HG03175 (cell line): ENCODE data around the gene GNA15.
"Not testable (repeated sequence)": the region's sequence is repeated elsewhere in the genome, so short reads cannot be mapped to it uniquely, and the experiment has no call there.

Experiments used
- ATAC-seq: cut with Tn5 transposase; IDR thresholded peaks from one replicate; pipeline ENCODE4 v1.9.1; 2021; ENCODE audit warnings: mild to moderate bottlenecking, moderate library complexity; ENCODE audit not compliant: unreplicated experiment

The GNA15 gene

GRCh38 chr19:3189702-3190469 lies 54.1 kb downstream of the GNA15 start:
- no peak for ATAC-seq

DNA sequence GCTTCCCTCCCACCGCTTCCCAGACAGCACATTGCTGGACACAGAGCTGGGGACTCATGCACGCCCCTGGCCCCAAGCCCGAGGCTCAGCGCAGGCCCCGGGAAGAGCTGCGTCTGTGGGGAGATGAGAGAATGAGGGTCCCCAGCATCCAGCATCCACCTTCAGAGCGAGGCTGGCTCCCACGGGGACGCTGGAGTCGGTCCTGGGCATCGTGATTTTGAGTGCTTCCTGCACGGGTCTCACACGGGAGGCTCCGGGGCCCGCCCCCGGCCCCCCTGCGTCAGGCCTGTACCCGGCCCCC lies 54.6 kb downstream of the GNA15 start:
- no peak for ATAC-seq

GRCh38 chr19:3190921-3191805 lies 55.3 kb downstream of the GNA15 start:
- no peak for ATAC-seq

DNA sequence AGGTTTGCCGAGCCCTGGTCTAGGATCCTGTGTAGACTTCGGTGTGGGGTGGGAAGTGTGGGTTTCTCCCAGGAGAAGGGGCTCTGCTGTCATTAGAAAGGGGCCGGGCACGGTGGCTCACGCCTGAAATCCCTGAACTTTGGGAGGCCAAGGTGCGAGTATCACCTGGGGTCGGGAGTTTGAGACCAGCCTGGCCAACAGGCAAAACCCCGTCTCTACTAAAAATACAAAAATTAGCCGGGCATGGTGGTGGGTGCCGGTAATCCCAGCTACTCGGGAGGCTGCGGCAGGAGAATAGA lies 55.9 kb downstream of the GNA15 start:
- not testable (repeated sequence) for ATAC-seq

DNA sequence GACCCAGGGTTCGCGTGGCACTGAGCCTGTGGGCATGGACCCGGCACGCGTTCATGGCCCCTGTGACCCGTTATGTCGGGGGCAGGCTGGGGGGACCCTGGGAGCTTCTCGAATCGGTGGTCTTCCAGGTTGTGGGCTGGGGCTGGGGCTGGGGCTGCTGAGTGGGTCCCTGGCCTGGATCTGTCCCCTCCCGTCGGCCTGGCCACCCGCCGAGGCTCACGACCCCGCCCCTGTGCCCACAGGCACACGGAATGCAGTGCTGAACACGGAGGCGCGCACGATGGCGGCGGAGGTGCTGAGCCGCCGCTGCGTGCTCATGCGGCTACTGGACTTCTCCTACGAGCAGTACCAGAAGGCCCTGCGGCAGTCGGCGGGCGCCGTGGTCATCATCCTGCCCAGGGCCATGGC lies 56.4 kb downstream of the GNA15 start:
- ATAC-seq, result no peak

- ATAC-seq, result no peak
These were observed 56.9 kb downstream of the GNA15 start for GRCh38 chr19:3192684-3193083.

DNA sequence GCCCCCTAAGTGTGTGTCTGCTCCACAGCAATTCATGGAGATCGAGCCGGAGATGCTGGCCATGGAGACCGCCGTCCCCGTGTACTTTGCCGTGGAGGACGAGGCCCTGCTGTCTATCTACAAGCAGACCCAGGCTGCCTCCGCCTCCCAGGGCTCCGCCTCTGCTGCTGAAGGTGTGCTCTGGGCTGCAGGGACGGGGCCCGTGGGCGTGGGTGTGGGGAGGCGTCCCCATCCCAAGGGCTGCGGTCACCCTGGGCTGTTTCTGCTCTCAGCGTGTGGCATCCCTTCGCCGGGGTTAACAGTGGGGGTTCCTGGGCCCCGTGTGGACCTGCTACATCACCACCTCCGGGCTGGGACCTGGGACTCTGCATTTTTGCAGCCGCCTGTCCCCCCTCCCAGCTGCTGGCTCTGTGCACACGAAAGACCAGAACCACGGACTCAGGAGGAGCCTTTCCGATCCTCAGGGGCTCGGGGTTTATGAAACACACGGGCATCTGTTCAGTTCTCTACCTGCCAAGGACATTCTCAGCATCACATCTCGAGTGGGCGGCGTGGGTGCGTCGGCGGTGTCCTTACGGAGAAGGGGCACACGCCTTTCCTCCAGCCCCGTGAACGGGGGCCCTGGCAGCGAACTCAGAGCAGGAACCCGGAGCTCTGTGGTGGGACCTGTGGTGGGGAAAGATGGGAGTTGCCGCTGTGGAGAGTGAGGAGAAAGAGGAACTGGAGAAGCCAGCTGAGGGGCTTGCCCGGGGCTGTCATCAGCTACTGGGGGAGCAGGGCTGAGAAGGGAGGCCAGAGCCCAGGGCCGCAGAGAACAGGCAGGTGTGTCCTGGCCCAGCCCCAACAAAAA lies 57.6 kb downstream of the GNA15 start:
- ATAC-seq, result no peak

GRCh38 chr19:3194106-3195087 lies 58.6 kb downstream of the GNA15 start:
- ATAC-seq, result no peak

DNA sequence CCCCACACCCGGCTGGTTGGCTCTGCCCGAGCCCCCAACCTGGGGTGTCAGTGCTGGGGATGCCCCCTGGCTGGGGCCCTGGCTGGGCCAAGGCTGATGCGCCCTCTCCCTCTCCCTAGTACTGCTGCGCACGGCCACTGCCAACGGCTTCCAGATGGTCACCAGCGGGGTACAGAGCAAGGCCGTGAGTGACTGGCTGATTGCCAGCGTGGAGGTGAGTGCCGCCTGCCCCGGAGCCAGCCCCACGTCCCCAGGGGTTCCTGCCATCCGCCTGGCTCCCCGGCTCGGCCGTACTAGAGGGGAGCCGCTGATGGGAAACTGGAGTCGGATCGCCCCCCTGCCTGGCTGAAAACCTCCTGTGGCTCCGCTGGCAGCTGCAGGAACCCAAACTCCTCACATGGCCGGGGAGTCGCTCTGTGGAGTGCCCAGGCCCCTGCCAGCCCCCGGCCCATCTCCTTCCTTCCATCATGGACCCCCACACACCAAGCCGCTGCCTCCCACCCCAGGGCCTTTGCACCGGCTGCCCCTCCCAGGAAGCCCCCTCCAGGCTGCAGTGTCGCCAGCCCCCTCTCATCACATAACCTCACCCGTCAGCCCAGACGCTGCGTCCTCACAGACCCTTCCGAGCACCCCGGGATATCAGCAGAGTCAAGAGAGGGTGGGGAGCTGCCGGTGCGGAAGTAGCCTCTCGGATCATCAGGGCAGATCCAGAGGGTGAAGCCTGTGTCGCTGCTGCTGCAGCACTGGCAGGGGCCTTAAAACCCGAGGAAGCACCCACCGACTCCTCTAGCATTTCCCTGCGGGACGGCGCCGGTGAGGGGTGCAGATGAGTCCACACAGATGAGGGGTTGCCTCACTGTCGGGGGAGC lies 60.5 kb downstream of the GNA15 start:
- no peak for ATAC-seq

GRCh38 chr19:3196933-3197205 lies 61.0 kb downstream of the GNA15 start:
- no peak for ATAC-seq

DNA sequence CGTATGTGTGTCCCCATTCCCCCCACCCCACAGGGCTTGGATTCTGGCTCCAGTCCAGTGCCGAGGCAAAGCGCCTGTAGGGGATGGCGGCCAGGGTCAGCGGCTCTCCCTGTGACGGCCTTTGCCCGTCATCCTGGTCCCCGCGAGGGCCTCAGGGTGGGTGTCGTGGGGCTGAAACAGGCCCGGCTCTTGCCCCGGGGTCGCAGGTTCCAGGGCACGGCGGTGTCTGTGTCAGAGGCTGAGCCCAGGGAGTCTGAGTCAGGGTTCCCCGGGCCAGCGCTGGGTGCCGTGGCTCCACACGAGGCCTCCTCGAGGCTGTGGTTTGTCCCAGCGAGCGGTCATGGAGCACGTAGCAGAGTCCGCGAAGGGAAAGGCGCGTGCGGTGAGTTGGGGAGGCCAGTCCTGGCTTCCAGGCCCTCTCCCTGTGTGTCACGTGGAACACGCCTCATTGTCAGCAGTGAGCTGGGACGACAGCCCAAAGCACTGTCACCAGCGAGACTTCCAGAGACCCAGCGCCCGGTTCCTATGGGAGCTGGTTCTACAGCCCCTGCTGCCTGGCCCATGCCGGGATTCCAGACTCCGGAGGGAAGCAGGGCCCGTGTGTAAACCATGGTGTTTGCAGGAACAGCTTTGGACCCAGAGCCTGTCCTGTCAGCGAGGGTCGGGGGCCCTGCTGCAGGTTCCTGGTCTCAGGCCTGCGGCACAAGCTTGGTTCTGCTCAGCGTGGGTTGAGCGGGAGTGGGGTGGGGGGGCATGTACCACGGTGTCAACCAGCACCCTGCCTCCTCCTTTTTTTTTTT lies 63.3 kb downstream of the GNA15 start:
- ATAC-seq, result no peak

DNA sequence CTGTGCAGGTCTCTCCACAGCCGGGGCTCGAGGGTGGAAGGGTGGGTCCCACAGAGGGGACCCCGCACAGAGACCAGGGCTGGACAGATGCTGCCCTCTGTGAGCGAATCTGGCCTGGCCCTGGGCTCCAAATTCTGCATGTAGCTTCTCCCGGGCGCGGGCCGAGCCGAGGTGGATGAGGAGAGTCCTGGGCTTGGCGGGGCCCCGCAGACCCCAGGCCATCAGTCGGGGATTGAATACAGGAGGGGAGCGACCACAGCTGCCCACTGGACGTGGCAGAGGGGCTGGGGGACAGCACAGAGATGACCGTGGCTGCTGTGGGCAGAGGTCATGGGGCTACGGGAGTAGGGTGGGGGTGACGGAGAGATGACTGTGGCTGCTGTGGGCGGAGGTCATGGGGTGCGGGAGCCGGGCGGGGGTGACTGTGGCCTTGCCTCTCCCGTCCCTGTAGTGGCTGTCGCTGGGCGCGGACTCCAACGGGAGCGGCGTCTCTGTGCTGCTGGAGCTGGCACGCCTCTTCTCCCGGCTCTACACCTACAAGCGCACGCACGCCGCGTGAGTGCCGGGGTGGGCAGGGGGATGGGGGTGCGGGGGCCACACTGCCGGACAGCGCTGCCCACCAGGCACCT lies 65.4 kb downstream of the GNA15 start:
- no peak for ATAC-seq

GRCh38 chr19:3201911-3202310 lies 66.1 kb downstream of the GNA15 start:
- no peak for ATAC-seq

DNA sequence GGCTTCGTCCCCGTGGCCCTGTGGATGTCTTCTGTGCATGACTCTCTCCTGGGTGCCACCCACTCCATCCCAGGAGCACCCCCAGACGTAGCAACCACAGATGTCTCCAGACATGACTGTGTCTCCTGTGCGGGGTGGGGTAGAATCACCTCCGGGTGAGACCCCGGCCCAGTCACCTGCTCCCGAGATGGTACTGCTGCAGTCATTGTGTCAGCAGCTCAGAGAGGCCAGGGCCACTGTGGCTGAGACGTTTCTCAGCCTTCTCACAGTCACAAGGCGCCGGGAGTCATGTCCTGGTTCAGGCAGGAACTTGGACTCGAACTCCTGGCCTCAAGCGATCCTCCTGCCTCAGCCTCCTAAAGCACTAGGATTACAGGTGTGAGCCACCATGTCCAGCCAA lies 66.5 kb downstream of the GNA15 start:
- no peak for ATAC-seq

DNA sequence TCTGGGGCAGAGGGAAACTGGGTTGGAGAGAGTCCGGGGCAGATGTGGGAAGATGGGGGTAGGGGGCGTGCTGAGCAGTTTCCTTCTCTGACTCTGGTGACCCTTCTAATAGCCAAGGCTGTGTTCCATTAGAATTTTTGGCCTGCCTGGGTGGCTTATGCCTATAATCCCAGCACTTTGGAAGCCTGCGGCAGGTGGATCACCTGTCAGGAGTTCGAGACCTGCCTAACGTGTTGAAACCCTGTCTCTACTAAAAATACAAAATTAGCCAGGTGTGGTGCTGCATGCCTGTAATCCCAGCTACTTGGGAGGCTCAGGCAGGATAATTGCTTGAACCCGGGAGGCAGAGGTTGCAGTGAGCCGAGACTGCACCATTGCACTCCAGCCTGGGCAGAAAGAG lies 67.1 kb downstream of the GNA15 start:
- ATAC-seq, result not testable (repeated sequence)

DNA sequence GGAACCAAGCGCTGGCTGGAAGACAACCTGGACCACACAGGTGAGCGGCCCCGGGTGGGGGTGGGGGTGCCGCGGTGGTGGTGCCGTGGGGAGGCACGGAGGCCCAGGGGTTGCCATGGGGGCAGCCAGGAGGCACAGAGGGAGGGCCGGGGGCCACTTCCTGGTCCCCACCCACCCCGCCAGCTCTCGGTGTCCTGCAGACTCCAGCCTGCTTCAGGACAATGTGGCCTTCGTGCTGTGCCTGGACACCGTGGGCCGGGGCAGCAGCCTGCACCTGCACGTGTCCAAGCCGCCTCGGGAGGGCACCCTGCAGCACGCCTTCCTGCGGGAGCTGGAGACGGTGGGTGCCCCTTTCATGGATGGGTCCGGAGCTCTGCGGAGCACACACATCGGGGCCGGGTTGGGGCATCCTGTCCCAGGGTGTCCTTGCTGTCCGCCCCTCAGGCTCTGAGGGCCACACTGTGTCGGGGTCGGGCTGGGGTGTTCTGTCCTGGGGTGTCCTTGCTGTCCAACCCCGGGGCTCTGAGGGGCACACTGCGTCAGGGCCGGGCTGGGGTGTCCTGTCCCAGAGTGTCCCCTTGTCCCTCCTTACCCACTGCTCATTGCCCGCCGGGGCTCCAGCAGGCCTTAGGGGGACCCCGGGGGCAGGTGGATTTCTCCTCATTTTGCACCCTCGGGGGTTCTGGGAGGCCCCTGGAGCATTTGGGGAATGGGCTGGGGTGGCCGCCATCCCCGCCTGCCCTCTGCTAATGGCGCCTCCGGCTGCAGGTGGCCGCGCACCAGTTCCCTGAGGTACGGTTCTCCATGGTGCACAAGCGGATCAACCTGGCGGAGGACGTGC lies 68.2 kb downstream of the GNA15 start:
- no peak for ATAC-seq

DNA sequence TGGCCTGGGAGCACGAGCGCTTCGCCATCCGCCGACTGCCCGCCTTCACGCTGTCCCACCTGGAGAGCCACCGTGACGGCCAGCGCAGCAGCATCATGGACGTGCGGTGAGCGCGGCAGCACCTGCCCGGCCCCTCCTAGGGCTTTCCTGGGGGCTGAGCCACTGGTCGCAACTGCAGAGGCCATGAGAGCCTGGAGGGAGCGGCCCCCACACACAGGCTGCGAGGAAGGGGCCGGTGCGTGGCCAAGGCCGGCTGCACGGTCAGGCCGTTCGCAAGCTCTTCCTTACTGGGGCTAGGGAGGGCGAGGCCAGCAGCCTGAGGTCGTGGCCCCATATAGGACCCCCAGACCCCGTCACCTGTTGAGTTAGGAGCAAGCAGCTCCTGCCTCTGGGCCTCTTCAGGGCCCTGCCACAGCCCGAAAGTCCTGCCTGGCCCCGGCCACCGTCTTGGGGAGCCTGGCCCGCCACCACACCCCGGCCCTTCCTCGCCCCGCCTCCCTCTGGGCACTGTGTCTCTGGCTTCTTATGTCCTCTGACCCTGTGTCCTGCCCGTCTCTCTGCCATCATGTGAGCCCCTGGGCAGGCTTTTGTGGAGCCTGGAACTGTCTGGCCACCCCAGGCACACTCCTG lies 68.9 kb downstream of the GNA15 start:
- ATAC-seq, result no peak
